Endothelial cell of umbilical vein (primary cell): ENCODE measurements around the gene AK8. TPM values are rescaled to one million over a fixed set of nuclear protein-coding genes. Genes with fewer than 3 reads are reported as not detected.

Experiments
- BruUV-seq: library from RNA; stranded (reverse); fragments of 400-500 nt; replicated peaks from 2 replicates; lab custom pipeline; 2021; lab: Mats Ljungman, UMichigan
- CTCF ChIA-PET: fragments of 300-600, 350-600 bp; sonication (Branson Sonifier 250); formaldehyde crosslinking; loops from one replicate; lab custom pipeline; 2021; ENCODE audit warnings: antibody characterized with exemption, inconsistent platforms; lab: Charles Lee
- POLR2A ChIA-PET: fragments of 300-600, 350-600 bp; sonication (Branson Sonifier 250); formaldehyde crosslinking; loops from one replicate; lab custom pipeline; 2021; ENCODE audit warnings: antibody characterized with exemption, inconsistent platforms; lab: Charles Lee
- DNase-seq: peaks from one replicate; pipeline ENCODE4 v3.0.0-alpha.2; 2011; ENCODE audit warnings: low read depth, low spot score
- FAIRE-seq: peaks from 2 replicates; lab custom pipeline; 2011; peaks lifted over from hg19 to GRCh38; lab: Jason Lieb, UNC
- H2AFZ ChIP-seq: 2 replicates; pipeline ENCODE4 v1.6.0; 2012; ENCODE audit warnings: low read depth, low read length, control low read depth, inconsistent platforms
- H3K27ac ChIP-seq: 2 replicates; pipeline ENCODE4 v1.5.1; 2011; ENCODE audit warnings: low read depth, mild to moderate bottlenecking, control low read depth, low read length, moderate library complexity; ENCODE audit not compliant: insufficient read depth
- H3K27me3 ChIP-seq, 2 experiments: 2 replicates each; pipeline versions ENCODE4 v1.6.0 to v1.6.1; 2011; ENCODE audit warnings: low read length in 2 of 2, mixed read lengths in 1 of 2; ENCODE audit not compliant: control insufficient read depth in 2 of 2, insufficient read depth in 2 of 2
- H3K36me3 ChIP-seq, 2 experiments: 2 replicates in 1 of 2; 3 replicates in 1 of 2; pipeline ENCODE4 v1.5.1; 2011; ENCODE audit warnings: low read length in 2 of 2, mild to moderate bottlenecking in 1 of 2, moderate library complexity in 1 of 2; ENCODE audit not compliant: control insufficient read depth in 2 of 2, insufficient read depth in 2 of 2; ENCODE audit errors: extremely low read depth in 1 of 2
- H3K4me1 ChIP-seq: 3 replicates; pipeline ENCODE4 v1.5.1; 2011; ENCODE audit warnings: mild to moderate bottlenecking, low read length; ENCODE audit not compliant: control insufficient read depth, insufficient read depth; ENCODE audit errors: extremely low read depth
- H3K4me2 ChIP-seq: 2 replicates; pipeline ENCODE4 v1.6.1; 2011; ENCODE audit warnings: low read length, control low read depth, mixed read lengths; ENCODE audit not compliant: insufficient read depth
- H3K4me3 ChIP-seq, 3 experiments: fragments of 200-600 bp in 1 of 3; sonication (generic), shearing (Covaris generic) in 1 of 3; replicated peaks in 1 of 3; 2 replicates each; pipeline ENCODE4 v1.5.1; 2011 to 2016; ENCODE audit warnings: control low read depth in 3 of 3, low read length in 3 of 3, mild to moderate bottlenecking in 2 of 3, inconsistent platforms in 1 of 3, low read depth in 1 of 3, moderate library complexity in 1 of 3; ENCODE audit not compliant: insufficient read depth in 1 of 3
- H3K79me2 ChIP-seq: 2 replicates; pipeline ENCODE4 v1.6.0; 2012; ENCODE audit warnings: low read length, inconsistent platforms; ENCODE audit not compliant: control insufficient read depth, insufficient read depth
- H3K9ac ChIP-seq: replicated peaks from 2 replicates; pipeline ENCODE3; 2011; ENCODE audit warnings: low read length, control low read depth; ENCODE audit not compliant: insufficient read depth; ENCODE audit errors: extremely low read depth
- H3K9me1 ChIP-seq: replicated peaks from 3 replicates; pipeline ENCODE4 v1.6.0; 2011; ENCODE audit warnings: mild to moderate bottlenecking, low read length; ENCODE audit not compliant: control insufficient read depth, insufficient read depth; ENCODE audit errors: extremely low read depth
- H3K9me3 ChIP-seq: replicated peaks from 2 replicates; pipeline ENCODE4 v1.5.1; 2012; ENCODE audit warnings: low read length, inconsistent platforms; ENCODE audit not compliant: control insufficient read depth, insufficient read depth
- H4K20me1 ChIP-seq: replicated peaks from 2 replicates; pipeline ENCODE3; 2011; ENCODE audit warnings: mild to moderate bottlenecking, low read length; ENCODE audit not compliant: control insufficient read depth, insufficient read depth; ENCODE audit errors: extremely low read depth
- CTCF ChIP-seq, 2 donors: IDR thresholded peaks; 1 replicate in 1 of 2; 2 replicates in 1 of 2; pipeline ENCODE4 v1.5.1; 2011; ENCODE audit warnings: low read length in 2 of 2, mild to moderate bottlenecking in 2 of 2, moderate library complexity in 2 of 2, control low read depth in 1 of 2, inconsistent platforms in 1 of 2, low read depth in 1 of 2; ENCODE audit not compliant: insufficient read depth in 1 of 2; ENCODE audit errors: extremely low read depth in 1 of 2
- EZH2 ChIP-seq: IDR thresholded peaks from 2 replicates; pipeline ENCODE4 v1.6.1; 2012; ENCODE audit warnings: borderline replicate concordance, low read depth, mild to moderate bottlenecking, moderate library complexity, low read length, inconsistent platforms; ENCODE audit not compliant: severe bottlenecking
- FOS ChIP-seq: IDR thresholded peaks from 2 replicates; pipeline ENCODE4 v1.6.1; 2011; ENCODE audit warnings: mild to moderate bottlenecking, low read length, moderate library complexity, borderline replicate concordance; ENCODE audit not compliant: insufficient read depth
- GATA2 ChIP-seq: IDR thresholded peaks from 2 replicates; pipeline ENCODE4 v1.7.0; 2011; ENCODE audit warnings: low read depth, mild to moderate bottlenecking, moderate library complexity, mixed read lengths, low read length; ENCODE audit not compliant: insufficient read length, insufficient read depth
- JUN ChIP-seq: IDR thresholded peaks from 2 replicates; pipeline ENCODE4 v1.6.1; 2011; ENCODE audit warnings: borderline replicate concordance, low read depth; ENCODE audit not compliant: insufficient read length, insufficient read depth
- MYC ChIP-seq: IDR thresholded peaks from one replicate; pipeline ENCODE4 v1.6.1; 2011; ENCODE audit warnings: mild to moderate bottlenecking, low read depth, low read length
- POLR2A ChIP-seq: IDR thresholded peaks from 2 replicates; pipeline ENCODE4 v1.6.1; 2012; ENCODE audit warnings: low read depth, mild to moderate bottlenecking, control low read depth, low read length
- POLR2AphosphoS5 ChIP-seq: IDR thresholded peaks from 2 replicates; pipeline ENCODE4 v1.6.1; 2012; ENCODE audit warnings: low read depth, mild to moderate bottlenecking, control low read depth, low read length, moderate library complexity; ENCODE audit not compliant: insufficient read depth
- dilution Hi-C: fragments of 300-500 bp; cut with MboI; formaldehyde crosslinking; loops from one replicate; pipeline ENCODE4 v1.15.0; 2019; ENCODE audit warnings: low sequenced_read_pairs; ENCODE audit not compliant: extremely low pct_ligation_motif_present
- intact Hi-C: fragments of 100-400 bp; cut with micrococcal nuclease; formaldehyde crosslinking; loops from one replicate; pipeline ENCODE4 v1.10.0; 2022
- polyA plus RNA-seq, 4 experiments: library from polyadenylated mRNA; depleted of rRNA in 3 of 4; stranded (reverse) in 3 of 4; unstranded in 1 of 4; fragments of >200 nt; gene quantifications; 2 replicates each; pipeline versions ENCODE4 v1.2.1 to v1.2.3, GENCODE V29; 2011 to 2012; ENCODE audit warnings: missing spikeins in 1 of 4
- total RNA-seq: library from RNA; stranded (reverse); gene quantifications from 2 replicates; pipeline ENCODE4 v1.2.3, GENCODE V29; 2021
- TF ChIP-seq, protein P1 (sequence below): IDR thresholded peaks from 2 replicates; pipeline ENCODE4 v1.6.1; 2011; ENCODE audit not compliant: insufficient read depth, insufficient read length

AK8 gene
- total and polyA plus RNA-seq, 2 donors (not counting 3 experiments of a cell fraction or from before 2014, with no cell fraction given) = 0.06 TPM; not detected in 1

DNA sequence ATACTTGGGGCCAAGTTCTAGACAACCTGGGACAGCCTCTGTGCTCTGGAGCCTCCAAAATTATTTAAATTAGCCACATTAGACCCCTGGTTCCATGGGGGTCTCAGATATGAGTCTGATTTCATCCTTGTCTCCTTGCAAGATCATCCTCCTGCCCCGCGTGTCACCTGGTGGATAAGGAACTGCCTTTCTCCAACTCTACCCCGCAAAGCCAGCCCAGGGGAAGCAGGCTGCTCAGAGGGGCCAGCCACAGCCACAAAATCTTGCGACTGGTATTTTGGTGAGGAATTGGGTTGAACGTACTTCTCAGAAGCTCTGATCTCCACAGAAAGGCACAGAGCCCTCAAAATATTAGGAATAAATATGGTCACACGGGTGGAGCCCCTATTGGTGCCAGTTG is 101.2 kb downstream of the AK8 start:
- no peaks in the 10 kb centered on the region for H3K9me1 ChIP-seq
- no peak for DNase-seq
- no peak overlapping the region for H3K4me3 ChIP-seq
- no peaks in the 10 kb centered on the region for H3K36me3 ChIP-seq
- no peak overlapping the region for H2AFZ ChIP-seq
- no peak overlapping the region for H3K27ac ChIP-seq
- no peaks in the 10 kb centered on the region for H4K20me1 ChIP-seq
- no peaks in the 10 kb centered on the region for H3K4me1 ChIP-seq
- intact Hi-C loops (loop anchor here (10.0 kb wide), 1 partner anchor 102 kb away; the partner anchor contains the start of gene GTF3C4), dilution Hi-C loops (no loop called here)
- H3K9ac ChIP-seq = no peak overlapping the region
- H3K79me2 ChIP-seq = no peaks in the 10 kb centered on the region
- TF ChIP-seq POLR2AphosphoS5 (no peak), EZH2 (no peak), POLR2A (no peak), MYC (no peak), CTCF (IDR thresholded peaks at IDR 0.05; ENCODE audit: extremely low read depth in 1 of 2, insufficient read depth in 1 of 2, low read depth in 1 of 2, low read length in 2 of 2) (no peak), JUN (no peak), FOS (no peak), GATA2 (no peak)
- TF ChIP-seq, protein P1, sequence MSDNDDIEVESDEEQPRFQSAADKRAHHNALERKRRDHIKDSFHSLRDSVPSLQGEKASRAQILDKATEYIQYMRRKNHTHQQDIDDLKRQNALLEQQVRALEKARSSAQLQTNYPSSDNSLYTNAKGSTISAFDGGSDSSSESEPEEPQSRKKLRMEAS = no peak
- ChIA-PET POLR2A (no interaction called here), CTCF (interaction anchor here (3.0 kb wide), 1 partner anchor 8 kb away, joined by 13 read pairs; no protein-coding TSS in a partner anchor)
- BruUV-seq = no TSS peak
- H3K27me3 ChIP-seq = peaks cover 8 to 12% of the 10 kb centered on the region in 2 experiments
- H3K4me2 ChIP-seq = no peak overlapping the region
- no peak for FAIRE-seq
- no peaks in the 10 kb centered on the region for H3K9me3 ChIP-seq
